SU-DHL-6 (cell line): ENCODE results near the gene RNF121.
A peak's percentile ranks its signal among the peaks of the same experiment; 100 is the strongest.

Experiments used
- H2AFZ ChIP-seq: fragments of 200-600 bp; sonication (generic); 2 replicates; pipeline ENCODE4 v1.6.1; 2014; ENCODE audit warnings: low read depth, mild to moderate bottlenecking, moderate library complexity, mixed read lengths, antibody characterized with exemption, low read length; ENCODE audit not compliant: severe bottlenecking
- H3F3A ChIP-seq: fragments of 200-600 bp; shearing (Covaris generic); 2 replicates; pipeline ENCODE4 v1.6.0; 2016; ENCODE audit warnings: antibody characterized with exemption, mild to moderate bottlenecking; ENCODE audit not compliant: insufficient read depth
- H3K27ac ChIP-seq: fragments of 200-600 bp; sonication (generic); 2 replicates; pipeline ENCODE4 v1.5.1; 2016; ENCODE audit warnings: low read depth, mild to moderate bottlenecking, low read length, moderate library complexity, mixed read lengths
- H3K27me3 ChIP-seq: fragments of 200-600 bp; sonication (generic), shearing (Covaris generic); 2 replicates; pipeline ENCODE4 v1.6.0; 2014; ENCODE audit warnings: mild to moderate bottlenecking, low read length
- H3K36me3 ChIP-seq: fragments of 200-600 bp; sonication (generic); 2 replicates; pipeline ENCODE4 v1.6.1; 2014; ENCODE audit warnings: mild to moderate bottlenecking, low read length, mixed read lengths
- H3K4me2 ChIP-seq: fragments of 300-600, 200-600 bp; shearing (Covaris generic), sonication (generic); 2 replicates; pipeline ENCODE4 v1.6.0; 2014; ENCODE audit warnings: low read length, low read depth, mild to moderate bottlenecking; ENCODE audit not compliant: poor library complexity, severe bottlenecking
- H3K4me3 ChIP-seq: fragments of 200-600 bp; sonication (generic); 2 replicates; pipeline ENCODE4 v1.5.1; 2014; ENCODE audit warnings: antibody characterized with exemption, low read length, mild to moderate bottlenecking, mixed read lengths; ENCODE audit not compliant: insufficient read depth, poor library complexity, severe bottlenecking
- H3K79me2 ChIP-seq: fragments of 200-600 bp; sonication (generic); 2 replicates; pipeline ENCODE4 v1.6.1; 2014; ENCODE audit warnings: mild to moderate bottlenecking, low read length, moderate library complexity; ENCODE audit not compliant: insufficient read depth
- H3K9ac ChIP-seq: fragments of 200-600 bp; sonication (generic); 2 replicates; pipeline ENCODE4 v1.7.0; 2014; ENCODE audit warnings: mild to moderate bottlenecking, low read length
- H3K9me2 ChIP-seq: fragments of 200-600 bp; sonication (generic); replicated peaks from 2 replicates; pipeline ENCODE4 v1.6.1; 2014; ENCODE audit warnings: low read length; ENCODE audit not compliant: insufficient read depth
- H3K9me3 ChIP-seq: fragments of 200-600 bp; sonication (generic); 2 replicates; pipeline ENCODE4 v1.6.1; 2014; ENCODE audit warnings: low read length, mixed read lengths; ENCODE audit not compliant: insufficient read depth
- H4K20me1 ChIP-seq: fragments of 200-600 bp; sonication (generic); 2 replicates; pipeline ENCODE4 v1.6.1; 2014; ENCODE audit warnings: low read depth, mild to moderate bottlenecking, antibody characterized with exemption, low read length, moderate library complexity, mixed read lengths
- EZH2phosphoT487 ChIP-seq: fragments of 200-600 bp; sonication (generic), shearing (Covaris generic); conservative IDR thresholded peaks from 2 replicates; pipeline ENCODE4 v1.6.1; 2018; ENCODE audit warnings: mild to moderate bottlenecking, antibody characterized with exemption, low read length, moderate library complexity, mixed read lengths
- TF ChIP-seq, protein P1 (sequence below): fragments of 200-600 bp; sonication (generic); IDR thresholded peaks from one replicate; pipeline ENCODE4 v1.5.1; 2017; ENCODE audit warnings: antibody characterized with exemption, mild to moderate bottlenecking, low read length, moderate library complexity; ENCODE audit not compliant: insufficient read depth, poor library complexity, severe bottlenecking

RNF121 gene

DNA sequence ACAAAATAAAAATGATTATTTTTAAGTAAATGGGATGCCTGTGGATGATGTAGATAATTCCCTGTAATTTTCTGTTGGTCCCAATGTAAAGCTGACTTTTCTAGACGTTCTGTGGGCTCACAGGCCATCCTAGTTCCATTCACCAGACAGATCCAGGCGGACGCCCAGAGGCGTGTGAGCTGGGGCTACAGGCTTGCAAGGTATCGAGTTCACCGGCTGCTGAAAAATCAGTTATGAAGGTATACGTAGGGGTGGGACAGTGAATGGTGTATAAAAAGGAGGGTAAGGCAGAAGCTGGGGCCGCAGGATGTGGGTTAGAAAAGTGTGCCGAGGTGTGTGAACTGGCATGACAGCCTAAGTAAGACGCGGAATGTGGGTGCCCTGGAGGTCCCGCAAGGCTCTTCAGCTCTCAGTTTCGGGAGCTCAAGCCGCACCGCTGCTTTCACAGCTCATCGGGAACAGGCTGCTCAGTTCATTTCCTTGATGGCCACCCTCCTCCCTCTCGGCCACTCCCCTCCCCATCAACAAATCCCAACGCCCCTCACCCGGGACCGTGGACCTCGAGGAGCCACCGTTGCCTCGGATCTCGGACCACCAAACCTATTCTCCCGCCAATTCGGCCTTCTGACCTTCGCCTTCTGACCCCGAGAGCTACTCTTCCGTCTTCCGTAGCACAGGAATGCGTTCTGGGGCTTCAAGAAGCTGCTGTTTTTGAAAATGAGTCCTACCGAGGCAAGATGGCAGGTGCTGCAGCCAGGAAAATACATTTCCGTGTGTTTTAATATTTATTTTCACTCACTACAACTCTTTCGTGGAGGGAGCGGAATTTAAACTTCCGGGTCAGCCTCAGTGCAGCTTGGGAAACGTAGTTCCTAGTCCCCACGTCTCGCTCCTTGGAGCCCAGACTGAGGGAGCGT is 768 bp upstream of the RNF121 start, which contains the start of gene XNDC1N:
Gene XNDC1N, minus strand, starts transcription at position 775 of the 917 bp plus-strand sequence. CDS start 5,241 bp downstream, outside the sequence.
- TF ChIP-seq EZH2phosphoT487: no peak
- TF ChIP-seq, protein P1, sequence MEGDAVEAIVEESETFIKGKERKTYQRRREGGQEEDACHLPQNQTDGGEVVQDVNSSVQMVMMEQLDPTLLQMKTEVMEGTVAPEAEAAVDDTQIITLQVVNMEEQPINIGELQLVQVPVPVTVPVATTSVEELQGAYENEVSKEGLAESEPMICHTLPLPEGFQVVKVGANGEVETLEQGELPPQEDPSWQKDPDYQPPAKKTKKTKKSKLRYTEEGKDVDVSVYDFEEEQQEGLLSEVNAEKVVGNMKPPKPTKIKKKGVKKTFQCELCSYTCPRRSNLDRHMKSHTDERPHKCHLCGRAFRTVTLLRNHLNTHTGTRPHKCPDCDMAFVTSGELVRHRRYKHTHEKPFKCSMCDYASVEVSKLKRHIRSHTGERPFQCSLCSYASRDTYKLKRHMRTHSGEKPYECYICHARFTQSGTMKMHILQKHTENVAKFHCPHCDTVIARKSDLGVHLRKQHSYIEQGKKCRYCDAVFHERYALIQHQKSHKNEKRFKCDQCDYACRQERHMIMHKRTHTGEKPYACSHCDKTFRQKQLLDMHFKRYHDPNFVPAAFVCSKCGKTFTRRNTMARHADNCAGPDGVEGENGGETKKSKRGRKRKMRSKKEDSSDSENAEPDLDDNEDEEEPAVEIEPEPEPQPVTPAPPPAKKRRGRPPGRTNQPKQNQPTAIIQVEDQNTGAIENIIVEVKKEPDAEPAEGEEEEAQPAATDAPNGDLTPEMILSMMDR: no peak
- Histone ChIP-seq H3K27ac (peak within 1 kb of the TSS; percentile 92), H3K9ac (peak within 1 kb of the TSS; percentile 82), H3K4me3 (peak within 1 kb of the TSS; percentile 82), H3K4me2 (peak within 1 kb of the TSS; percentile 98), H3K9me3 (no peaks in the 10 kb centered on the region), H3F3A (0 out of 2 replicates have a peak, but pooled peaks cover 3% of the 10 kb centered on the region), H3K27me3 (no peaks in the 10 kb centered on the region), H3K9me2 (no peaks in the 10 kb centered on the region), H2AFZ (peak within 1 kb of the TSS; percentile 72), H4K20me1 (no peaks in the 10 kb centered on the region), H3K79me2 (peaks cover 52% of the 10 kb centered on the region), H3K36me3 (no peaks in the 10 kb centered on the region)

DNA sequence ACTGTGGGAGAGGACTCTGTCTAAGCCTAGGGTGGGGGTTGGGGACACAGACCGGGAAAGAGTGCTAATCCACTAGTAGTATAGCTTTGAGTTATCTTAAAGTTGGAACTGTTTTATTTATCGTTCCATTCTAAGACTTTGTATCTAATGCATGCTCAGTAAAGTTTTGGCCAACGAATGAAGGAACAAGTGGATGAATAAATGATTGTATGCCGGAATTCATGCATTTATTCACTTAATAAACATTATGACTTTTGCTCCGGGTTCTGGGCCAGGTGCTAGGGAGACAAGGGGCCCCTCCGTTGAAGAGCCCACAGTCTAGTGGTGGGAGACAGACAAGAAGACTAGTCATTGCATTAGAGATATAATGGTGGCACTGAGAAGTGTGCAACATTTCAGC is 645 bp downstream of the RNF121 start:
- peak overlapping the region; percentile 82 for H3K4me3 ChIP-seq
- no peak overlapping the region for H2AFZ ChIP-seq
- H3K9me3 ChIP-seq: no peaks in the 10 kb centered on the region
- no peaks in the 10 kb centered on the region for H3K36me3 ChIP-seq
- H3K27me3 ChIP-seq: no peaks in the 10 kb centered on the region
- H3F3A ChIP-seq: 0 out of 2 replicates have a peak, but pooled peaks cover 3% of the 10 kb centered on the region
- H3K27ac ChIP-seq: no peak overlapping the region
- H3K9ac ChIP-seq: peak overlapping the region; percentile 82
- H3K79me2 ChIP-seq: peaks cover 67% of the 10 kb centered on the region
- no peaks in the 10 kb centered on the region for H3K9me2 ChIP-seq
- no peak for TF ChIP-seq EZH2phosphoT487
- TF ChIP-seq, protein P1: no peak
- H4K20me1 ChIP-seq: no peaks in the 10 kb centered on the region
- peak overlapping the region; percentile 98 for H3K4me2 ChIP-seq

DNA sequence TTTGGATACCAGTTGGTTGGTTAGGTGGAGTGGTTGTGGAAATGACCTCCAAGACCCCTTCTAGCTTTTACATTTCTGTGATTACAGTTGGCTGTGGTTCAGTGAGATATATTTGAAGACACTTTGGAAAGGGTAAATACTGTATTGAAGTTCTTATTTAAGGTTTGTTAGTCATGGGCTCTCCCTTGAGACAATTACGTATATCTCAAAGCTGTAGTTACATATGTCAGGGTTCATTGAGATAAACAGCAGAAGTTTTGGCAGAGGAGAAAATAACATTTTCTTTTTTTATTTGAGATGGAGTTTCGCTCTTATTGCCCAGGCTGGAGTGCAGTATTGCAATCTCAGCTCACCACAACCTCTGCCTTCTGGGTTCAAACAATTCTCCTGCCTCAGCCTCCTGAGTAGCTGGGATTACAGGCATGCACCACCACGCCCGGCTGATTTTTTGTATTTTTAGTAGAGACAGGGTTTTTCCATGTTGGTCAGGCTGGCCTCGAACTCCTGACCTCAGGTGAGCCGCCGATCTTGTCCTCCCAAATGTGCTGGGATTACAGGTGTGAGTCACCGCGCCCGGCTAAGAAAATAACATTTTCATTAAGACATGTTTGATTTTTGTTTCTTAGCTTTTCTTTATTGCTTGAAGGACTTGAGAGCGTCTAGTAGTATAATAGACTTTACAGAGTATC is 1.9 kb downstream of the RNF121 start:
- H3K79me2 ChIP-seq: peaks cover 77% of the 10 kb centered on the region
- no peak overlapping the region for H2AFZ ChIP-seq
- H3K4me3 ChIP-seq: no peak overlapping the region
- peak overlapping the region; percentile 98 for H3K4me2 ChIP-seq
- H3K36me3 ChIP-seq: no peaks in the 10 kb centered on the region
- no peaks in the 10 kb centered on the region for H3K27me3 ChIP-seq
- no peaks in the 10 kb centered on the region for H3K9me2 ChIP-seq
- no peak for TF ChIP-seq EZH2phosphoT487
- TF ChIP-seq, protein P1: no peak
- no peak overlapping the region for H3K27ac ChIP-seq
- H3K9ac ChIP-seq: no peak overlapping the region
- no peaks in the 10 kb centered on the region for H4K20me1 ChIP-seq
- no peaks in the 10 kb centered on the region for H3K9me3 ChIP-seq
- H3F3A ChIP-seq: 0 out of 2 replicates have a peak, but pooled peaks cover 3% of the 10 kb centered on the region
